ENCODE results near the gene MVB12A. TPM values are rescaled to one million over a fixed set of nuclear protein-coding genes. Genes with fewer than 3 reads are reported as not detected.

MVB12A gene
- total RNA-seq, 6 donors from 2014 or later, result 25.1 to 55.2 (median 49.1) TPM

DNA sequence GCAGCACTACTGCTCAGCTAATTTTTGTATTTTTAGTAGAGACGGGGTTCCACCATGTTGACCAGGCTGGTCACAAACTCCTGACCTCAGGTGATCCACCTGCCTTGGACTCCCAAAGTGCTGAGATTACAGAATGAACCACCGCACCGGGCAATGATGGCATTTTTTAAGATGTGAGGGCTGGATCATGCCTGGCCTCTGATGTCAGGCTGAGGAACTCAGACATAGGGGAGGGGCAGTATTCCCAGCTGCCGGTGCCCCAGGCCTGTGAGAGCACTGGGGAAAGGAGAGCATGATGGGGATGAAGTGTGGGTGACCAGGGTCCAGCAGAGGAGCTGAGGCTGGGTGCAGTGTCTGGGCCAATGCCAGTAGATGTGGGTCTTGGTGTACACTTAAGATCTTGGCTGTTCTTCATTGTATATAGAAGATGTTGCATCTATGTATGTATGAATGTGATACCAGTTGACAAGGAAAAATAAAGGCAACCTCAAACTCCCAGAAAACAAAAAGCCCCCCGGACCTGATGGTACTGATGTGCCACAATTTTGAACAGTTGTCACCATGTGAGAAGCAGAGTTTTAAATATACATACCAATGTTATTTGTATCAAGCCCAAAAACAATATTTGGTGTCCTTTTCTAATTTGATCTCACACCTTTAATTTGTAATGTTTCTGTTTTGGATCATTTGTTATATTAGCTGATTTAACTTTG lies 39.3 kb upstream of the MVB12A start:
- H3K36me3 ChIP-seq, result no peaks in the 10 kb centered on the region
- H3K27ac ChIP-seq, result no peak overlapping the region
- no peak for TF ChIP-seq EP300 (IDR thresholded peaks at IDR 0.05)
- TF ChIP-seq POLR2A (IDR thresholded peaks at IDR 0.05), result no peak
- TF ChIP-seq, protein P1, sequence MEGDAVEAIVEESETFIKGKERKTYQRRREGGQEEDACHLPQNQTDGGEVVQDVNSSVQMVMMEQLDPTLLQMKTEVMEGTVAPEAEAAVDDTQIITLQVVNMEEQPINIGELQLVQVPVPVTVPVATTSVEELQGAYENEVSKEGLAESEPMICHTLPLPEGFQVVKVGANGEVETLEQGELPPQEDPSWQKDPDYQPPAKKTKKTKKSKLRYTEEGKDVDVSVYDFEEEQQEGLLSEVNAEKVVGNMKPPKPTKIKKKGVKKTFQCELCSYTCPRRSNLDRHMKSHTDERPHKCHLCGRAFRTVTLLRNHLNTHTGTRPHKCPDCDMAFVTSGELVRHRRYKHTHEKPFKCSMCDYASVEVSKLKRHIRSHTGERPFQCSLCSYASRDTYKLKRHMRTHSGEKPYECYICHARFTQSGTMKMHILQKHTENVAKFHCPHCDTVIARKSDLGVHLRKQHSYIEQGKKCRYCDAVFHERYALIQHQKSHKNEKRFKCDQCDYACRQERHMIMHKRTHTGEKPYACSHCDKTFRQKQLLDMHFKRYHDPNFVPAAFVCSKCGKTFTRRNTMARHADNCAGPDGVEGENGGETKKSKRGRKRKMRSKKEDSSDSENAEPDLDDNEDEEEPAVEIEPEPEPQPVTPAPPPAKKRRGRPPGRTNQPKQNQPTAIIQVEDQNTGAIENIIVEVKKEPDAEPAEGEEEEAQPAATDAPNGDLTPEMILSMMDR (IDR thresholded peaks at IDR 0.05), result no peak
- no peak for TF ChIP-seq POLR2AphosphoS5 (IDR thresholded peaks at IDR 0.05)
- ATAC-seq (ENCODE audit: low FRiP score in 2 of 2), result no peak
- DNase-seq, result no peak
- no peak overlapping the region for H3K4me3 ChIP-seq
- H3K9me3 ChIP-seq, result no peaks in the 10 kb centered on the region
- 99% methylated on average over 5 of the region's 5 CpGs for WGBS, 2 donors
- peaks cover 25 to 45% (median 35%) of the 10 kb centered on the region in 4 donors for H3K4me1 ChIP-seq
- H3K27me3 ChIP-seq, result no peaks in the 10 kb centered on the region

DNA sequence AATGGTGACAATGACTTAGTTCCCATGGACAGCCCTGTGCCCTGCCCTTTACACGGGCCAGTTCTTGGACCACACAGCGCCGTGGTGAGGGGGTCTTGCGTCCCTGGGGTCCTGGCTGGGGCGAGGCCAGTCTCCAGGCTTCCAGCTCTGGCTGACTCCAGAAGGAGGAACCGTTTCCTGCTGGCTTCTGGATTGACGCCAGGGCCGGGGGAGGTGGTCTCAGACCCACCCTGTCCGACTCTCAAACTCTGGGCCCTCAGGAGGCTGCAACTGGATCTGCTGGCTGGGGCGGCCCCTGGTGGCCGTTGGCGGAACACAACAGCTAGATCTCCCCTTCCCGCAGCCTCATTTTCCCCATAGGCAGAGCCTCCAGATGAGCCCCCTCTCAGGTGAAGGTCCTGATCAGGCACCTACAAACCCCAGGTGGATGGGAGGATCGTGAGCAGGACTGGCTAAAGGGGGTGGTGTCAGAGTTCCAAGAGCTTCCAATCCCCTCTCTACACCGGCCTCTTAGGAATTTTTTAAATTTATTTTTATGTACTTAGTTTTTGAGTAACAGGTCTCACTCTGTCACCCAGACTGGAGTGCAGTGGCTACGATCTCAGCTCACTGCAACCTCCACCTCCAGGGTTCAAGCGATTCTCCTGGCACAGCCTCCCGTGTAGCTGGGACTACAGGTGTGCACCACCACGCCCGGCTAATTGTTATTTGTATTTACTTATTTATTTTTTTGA lies 33.8 kb upstream of the MVB12A start:
- H3K9me3 ChIP-seq, result no peaks in the 10 kb centered on the region

DNA sequence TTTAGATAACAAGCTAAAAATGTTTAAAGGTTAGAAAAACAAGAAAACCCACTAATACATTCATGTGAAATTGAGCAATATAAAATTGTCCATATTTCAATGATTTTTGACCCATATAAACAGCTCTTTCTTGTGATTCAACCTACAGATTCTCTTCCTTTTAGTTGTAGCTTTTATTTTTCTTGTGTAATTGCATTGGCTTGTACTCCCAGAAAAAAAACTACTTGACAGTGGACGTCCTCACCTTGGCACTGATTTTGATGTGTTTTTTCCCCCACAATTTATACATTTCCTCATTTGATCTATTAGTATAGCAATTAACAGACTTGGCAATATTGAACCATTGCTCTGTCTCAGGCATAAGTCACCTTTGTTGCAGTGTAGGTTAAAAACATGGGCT lies 30.6 kb upstream of the MVB12A start:
- WGBS, 2 donors, result 51 to 75% methylated on average over 1 of the region's 1 CpG
- no peaks in the 10 kb centered on the region for H3K9me3 ChIP-seq
- DNase-seq (no peak), ATAC-seq (ENCODE audit: low FRiP score in 2 of 2) (no peak)
- H3K4me1 ChIP-seq, result peaks cover 14 to 28% (median 20%) of the 10 kb centered on the region in 4 donors
- H3K36me3 ChIP-seq, result no peaks in the 10 kb centered on the region
- no peak overlapping the region for H3K4me3 ChIP-seq
- no peak overlapping the region for H3K27ac ChIP-seq
- H3K27me3 ChIP-seq, result peaks cover 0 to 8% (median 1%) of the 10 kb centered on the region in 4 donors
- no peak for TF ChIP-seq EP300 (IDR thresholded peaks at IDR 0.05)
- no peak for TF ChIP-seq POLR2AphosphoS5 (IDR thresholded peaks at IDR 0.05)
- TF ChIP-seq POLR2A (IDR thresholded peaks at IDR 0.05), result no peak
- TF ChIP-seq, protein P1 (IDR thresholded peaks at IDR 0.05), result no peak

More for the DNA sequence above, 33.8 kb upstream of the MVB12A start:
- DNase-seq, result peak; percentile 62 to 92
- peak; percentile 74 to 75 for ATAC-seq (ENCODE audit: low FRiP score in 2 of 2)
- WGBS, 2 donors, result 52 to 58% methylated on average over 8 to 13 of the region's 20 CpGs
- Histone ChIP-seq H3K36me3 (no peaks in the 10 kb centered on the region), H3K4me1 (peaks cover 21 to 32% (median 24%) of the 10 kb centered on the region in 4 donors), H3K27me3 (peaks cover 0 to 5% (median 0%) of the 10 kb centered on the region in 4 donors), H3K27ac (no peak overlapping the region), H3K4me3 (no peak overlapping the region)
- TF ChIP-seq EP300 (IDR thresholded peaks at IDR 0.05), result no peak
- TF ChIP-seq, protein P1 (IDR thresholded peaks at IDR 0.05), result peak; percentile 81 to 91 (median 89)

DNA sequence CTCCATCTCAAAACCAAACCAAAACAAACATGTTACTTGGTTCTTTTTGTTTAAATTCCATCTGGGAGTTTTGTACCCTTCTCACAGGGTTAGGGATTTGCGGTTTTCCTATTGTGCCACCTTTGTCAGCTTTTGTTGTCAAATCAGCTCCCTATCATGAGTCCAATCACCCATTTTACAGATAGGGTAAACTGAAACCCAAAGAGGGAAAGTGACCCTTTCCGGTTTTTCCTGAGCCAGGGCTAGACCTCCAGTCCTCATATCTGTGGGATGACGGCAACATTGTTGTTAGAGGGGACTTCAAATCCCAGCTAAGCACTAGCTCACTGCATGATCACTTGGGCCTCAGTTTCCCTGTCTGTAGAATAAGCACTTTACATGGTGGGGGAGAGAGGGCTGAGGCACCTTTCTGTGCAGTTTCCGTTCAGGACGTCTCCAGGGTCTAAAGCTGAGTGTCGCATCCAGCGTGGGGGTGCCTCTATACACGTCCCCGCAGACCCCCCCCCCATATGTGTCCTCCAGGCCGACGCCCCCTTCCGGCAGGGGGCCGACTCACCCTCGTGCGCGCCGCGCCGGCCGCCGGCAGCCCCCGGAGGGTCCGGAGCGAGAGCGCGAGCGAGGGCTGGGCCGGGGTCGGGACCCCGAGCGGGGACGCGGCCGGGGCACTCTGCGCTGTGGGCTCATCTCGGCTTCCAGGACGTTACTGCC lies 29.7 kb upstream of the MVB12A start:
- WGBS, 2 donors, result 41 to 43% methylated on average over 5 to 7 of the region's 37 CpGs
- no peak for TF ChIP-seq EP300 (IDR thresholded peaks at IDR 0.05)
- TF ChIP-seq, protein P1 (IDR thresholded peaks at IDR 0.05), result peak in 1 of 6 experiments; percentile 20
- DNase-seq (peak in 1 of 2 donors; percentile 83), ATAC-seq (ENCODE audit: low FRiP score in 2 of 2) (no peak)
- peak overlapping the region; percentile 54 to 58 (median 56) for H3K4me3 ChIP-seq
- peaks cover 0 to 8% (median 1%) of the 10 kb centered on the region in 4 donors for H3K27me3 ChIP-seq
- peak overlapping the region in 2 of 4 donors; percentile 23 to 67 for H3K27ac ChIP-seq
- peaks cover 21 to 35% (median 24%) of the 10 kb centered on the region in 4 donors for H3K4me1 ChIP-seq
- H3K9me3 ChIP-seq, result no peaks in the 10 kb centered on the region
- H3K36me3 ChIP-seq, result no peaks in the 10 kb centered on the region
